Stimulated activated CD4-positive, alpha-beta T cell treated with anti-CD3 and anti-CD28 coated beads, Interleukin-1b, Interleukin-23, amount 100 ng/mL, for 24 hours (primary cell): ENCODE data around the gene UBE2B.
"Not testable (repeated sequence)": the region's sequence is repeated elsewhere in the genome, so short reads cannot be mapped to it uniquely, and the experiment has no call there.

Experiments
- DNase-seq, 4 experiments: peaks; one replicate each; pipeline ENCODE4 v3.0.0-alpha.2; 2020; ENCODE audit warnings: low read depth in 4 of 4, low spot score in 1 of 4

Gene UBE2B

GRCh38 chr5:134398609-134399155 lies 27.3 kb downstream of the UBE2B start:
- no peak for DNase-seq

DNA sequence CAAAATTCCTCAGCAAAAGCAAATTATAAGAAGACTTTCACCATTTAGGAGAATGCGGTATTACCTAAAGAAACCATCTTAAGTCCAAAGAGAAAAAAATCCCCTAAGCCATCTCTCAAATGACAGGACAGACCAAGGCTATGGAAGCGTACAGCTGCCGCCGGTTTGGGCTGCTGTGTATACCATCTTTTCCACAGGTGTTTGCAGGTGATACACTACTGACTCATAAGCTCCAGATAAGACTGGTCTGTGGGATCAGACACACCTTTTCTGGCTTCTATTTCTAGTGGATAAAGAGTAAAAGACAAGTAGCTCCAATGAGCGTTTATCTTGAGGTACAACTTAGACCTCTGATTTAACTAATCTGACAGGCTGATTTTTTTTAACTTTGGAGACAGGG lies 32.6 kb downstream of the UBE2B start:
- DNase-seq = no peak

DNA sequence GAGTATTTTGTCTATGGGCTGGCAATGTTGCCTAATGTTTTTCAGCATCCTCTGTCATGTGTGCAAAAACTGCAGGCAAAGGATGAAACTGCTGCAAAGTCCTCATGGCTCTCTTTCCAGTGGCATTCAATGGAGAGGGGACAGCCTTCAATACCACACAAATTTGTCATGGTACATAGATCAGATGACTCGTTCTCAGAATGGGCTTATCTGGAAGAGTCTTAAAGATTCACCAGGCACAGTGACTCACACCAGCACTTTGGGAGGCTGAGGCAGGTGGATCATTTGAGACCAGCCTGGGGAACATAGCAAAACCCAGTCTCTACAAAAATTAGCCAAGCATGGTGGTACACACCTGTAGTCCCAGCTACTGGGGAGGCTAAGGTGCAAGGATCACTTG lies 35.0 kb downstream of the UBE2B start:
- DNase-seq = no peak

DNA sequence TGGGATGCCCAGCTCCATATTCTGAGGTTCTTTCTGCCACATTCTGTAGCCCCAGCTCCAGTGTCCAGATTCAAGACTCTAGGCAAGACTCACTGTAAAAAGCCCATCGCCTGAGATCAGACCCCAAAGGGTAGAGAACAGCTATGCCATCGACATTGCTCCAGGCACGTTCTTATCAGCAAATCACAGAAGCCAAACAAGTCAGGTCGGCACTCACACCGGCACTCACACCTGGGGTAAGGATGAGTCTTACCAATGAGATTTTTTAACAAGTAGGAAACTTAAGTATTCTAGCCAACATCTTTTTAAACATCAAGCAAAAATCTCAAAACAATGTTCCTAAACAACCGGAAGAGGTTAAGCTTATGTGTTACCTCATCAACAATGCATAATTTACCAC lies 38.0 kb downstream of the UBE2B start:
- DNase-seq = no peak

- no peak for DNase-seq
Measured at GRCh38 chr5:134410822-134411221, 39.5 kb downstream of the UBE2B start.

GRCh38 chr5:134411228-134411545 lies 39.8 kb downstream of the UBE2B start:
- no peak for DNase-seq

GRCh38 chr5:134411546-134412266 lies 40.3 kb downstream of the UBE2B start, which contains the start of gene CDKN2AIPNL:
CDKN2AIPNL (minus strand) TSS chr5:134411881; CDS start chr5:134411854, 27 bp downstream.
- DNase-seq = peak; percentile 73 to 88 (median 80)

GRCh38 chr5:134413046-134413445 lies 41.7 kb downstream of the UBE2B start:
- no peak for DNase-seq

DNA sequence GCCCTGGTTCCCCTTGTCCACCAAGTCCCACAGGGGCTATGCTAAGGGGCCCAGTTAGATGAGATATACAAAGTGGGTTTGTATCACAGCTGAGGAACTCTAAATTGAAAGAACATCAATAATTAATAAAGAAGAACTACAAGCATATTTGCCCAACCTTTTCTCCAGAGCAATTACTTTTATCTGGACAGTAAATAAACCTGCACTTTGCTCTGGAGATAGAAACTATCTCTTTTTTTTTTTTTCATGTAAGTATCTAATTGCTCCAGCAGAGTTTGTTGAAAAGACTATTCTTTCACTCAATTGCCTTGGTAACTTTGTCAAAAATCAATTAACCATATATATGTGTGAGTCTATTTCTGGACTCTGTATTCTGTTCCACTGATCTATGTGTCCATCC lies 46.3 kb downstream of the UBE2B start:
- DNase-seq = no peak

DNA sequence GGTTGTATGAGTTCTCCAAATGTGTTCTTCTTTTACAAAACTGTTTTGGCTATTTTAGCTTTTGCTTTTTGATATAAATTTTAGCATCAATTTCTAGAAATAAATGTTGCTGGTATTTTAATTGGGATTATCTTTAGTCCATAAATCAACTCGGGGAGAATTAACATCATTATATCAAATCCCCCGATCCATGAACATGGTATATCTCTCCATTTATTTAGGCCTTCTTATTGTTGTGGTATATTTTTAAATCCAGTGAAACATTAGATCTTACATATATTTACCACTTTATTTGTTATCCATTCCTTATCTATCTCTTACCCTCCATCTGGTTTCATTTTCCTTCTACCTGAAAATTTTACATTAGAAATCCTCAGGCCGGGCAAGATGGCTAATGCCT lies 47.6 kb downstream of the UBE2B start:
- DNase-seq = no peak

DNA sequence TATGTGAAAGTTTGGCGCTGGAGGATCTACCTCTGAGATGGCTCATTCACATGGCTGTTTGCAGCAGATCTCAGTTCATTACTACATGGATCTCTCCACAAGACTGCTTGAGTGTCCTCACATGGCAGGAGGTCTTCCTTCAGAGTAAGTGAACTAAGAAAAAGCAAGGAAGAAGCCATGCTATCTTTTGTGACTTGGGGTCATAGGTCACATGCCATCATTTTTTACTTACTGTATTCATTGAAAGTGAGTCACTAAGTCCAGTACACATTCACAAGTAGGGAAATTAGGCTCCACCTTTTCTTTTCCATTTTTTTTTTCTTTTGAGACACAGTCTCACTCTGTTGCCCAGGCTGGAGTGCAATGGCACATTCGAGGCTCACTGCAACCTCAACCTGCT lies 49.0 kb downstream of the UBE2B start:
- DNase-seq = no peak

DNA sequence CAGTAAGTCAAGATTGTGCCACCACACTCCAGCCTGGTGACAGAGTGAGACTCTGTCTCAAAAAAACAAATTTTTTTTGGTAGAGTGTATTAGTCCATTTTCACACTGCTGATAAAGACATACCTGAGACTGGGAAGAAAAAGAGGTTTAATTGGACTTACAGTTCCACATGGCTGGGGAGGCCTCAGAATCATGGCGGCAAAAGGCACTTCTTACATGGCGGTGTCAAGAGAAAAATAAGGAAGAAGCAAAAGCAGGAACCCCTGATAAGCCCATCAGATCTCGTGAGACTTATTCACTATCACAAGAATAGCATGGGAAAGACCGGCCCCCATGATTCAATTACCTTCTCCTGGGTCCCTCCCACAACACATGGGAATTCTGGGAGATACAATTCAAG lies 49.7 kb downstream of the UBE2B start:
- not testable (repeated sequence) for DNase-seq

DNA sequence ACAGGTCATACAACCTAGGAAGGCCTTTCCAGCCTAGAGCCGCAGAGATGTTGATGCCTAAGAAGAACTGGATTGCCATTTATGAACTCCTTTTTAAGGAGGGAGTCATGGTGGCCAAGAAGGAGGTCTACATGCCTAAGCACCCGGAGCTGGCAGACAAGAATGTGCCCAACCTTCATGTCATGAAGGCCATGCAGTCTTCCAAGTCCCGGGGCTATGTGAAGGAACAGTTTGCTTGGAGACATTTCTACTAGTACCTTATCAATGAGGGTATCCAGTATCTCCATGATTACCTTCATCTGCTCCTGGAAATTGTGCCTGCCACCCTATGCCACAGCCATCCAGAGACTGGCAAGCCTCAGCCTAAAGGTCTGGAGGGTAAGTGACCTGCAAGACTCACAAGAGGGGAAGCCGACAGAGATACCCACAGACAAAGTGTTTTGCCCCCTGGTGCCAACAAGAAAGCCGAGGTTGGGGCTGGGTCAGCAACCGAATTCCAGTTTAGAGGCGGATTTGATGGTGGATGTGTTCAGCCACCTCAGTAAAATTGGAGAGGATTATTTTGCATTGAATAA lies 51.5 kb downstream of the UBE2B start:
- no peak for DNase-seq

DNA sequence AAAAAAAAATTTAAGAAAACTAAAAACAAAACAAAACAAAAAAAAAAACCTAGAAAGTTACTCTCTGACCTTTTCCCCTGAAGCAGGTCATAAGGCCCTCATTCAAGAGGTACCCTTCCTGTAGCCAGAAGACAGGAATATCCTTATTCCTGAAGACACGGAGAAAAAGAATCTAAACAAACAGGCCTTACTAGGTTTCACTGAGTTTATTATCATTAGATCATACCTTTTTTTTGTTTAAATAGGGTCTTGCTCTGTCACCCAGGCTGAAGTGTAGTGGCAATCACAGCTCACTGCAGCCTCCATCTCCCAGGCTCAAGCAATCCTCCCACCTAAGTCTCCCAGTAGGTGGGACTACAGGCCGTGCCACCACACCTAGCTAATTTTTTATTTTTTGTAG lies 52.0 kb downstream of the UBE2B start:
- no peak for DNase-seq

GRCh38 chr5:134426361-134426760 lies 55.0 kb downstream of the UBE2B start:
- no peak for DNase-seq

DNA sequence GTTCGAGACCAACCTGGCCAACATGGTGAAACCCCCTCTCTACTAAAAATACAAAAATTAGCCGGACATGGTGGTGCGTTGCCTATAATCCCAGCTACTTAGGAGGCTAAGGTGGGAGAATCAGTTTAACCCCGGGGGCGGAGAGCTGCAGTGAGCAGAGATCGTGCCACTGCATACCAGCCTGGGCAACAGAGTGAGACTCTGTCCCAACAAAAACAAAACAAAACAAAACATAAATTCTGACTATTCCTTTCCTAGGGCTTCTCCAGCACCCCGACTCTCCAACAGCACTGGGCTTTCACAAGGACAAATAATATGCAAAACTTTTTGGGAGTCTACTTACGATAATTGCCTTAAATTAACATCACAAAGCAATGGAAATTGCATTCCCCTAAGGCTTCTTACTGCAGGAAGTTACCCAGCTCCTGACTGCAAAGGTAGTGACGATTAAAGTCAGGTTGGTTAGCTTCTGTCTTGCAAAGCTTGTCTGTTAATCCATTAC lies 56.2 kb downstream of the UBE2B start:
- no peak for DNase-seq

DNA sequence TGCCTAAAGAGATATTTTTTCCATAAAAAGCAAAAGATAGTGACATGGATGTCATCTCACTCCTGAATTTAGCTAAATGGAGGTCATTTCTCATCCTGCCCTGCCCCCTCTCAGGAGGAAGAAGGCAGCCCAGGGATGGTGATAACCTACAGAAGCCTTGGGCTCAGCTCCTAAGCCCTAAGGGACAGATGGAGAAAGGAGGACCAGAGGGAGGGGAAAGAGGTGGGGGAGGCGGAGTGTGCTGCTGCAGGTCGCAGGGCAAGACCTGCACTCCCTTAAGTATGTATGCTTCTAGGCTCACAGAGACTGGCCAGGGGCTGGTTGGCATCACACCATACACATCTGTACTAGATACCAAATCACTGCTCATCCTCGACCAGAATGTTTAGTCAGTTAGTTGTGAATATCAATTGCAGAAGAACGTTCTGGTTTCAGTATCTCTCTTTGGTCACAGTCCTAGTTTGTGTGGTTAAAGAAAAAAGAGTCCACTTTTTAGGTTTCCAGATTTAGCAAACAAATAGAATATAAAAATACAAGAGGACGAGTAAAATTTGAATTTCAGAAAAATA lies 58.7 kb downstream of the UBE2B start:
- DNase-seq = no peak

DNA sequence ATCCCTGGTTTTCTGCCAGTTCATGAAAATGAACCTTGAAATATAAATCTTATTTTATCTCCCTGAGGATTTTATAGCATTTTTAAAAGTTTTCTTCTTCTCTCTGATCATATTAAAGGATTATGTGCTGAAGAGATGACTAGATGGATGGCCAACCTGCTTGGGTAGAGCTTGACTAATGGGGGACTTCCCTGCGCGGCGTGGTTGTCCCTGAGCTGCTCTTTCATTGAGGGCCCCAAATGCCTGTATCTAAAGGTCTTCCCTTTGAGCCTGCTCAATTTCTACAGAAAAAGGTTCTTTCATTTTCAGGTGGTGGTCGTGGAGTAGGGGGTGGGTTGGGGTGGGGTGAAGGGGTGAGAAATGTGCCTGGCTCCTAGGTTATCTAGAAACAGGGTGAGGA lies 60.8 kb downstream of the UBE2B start:
- DNase-seq = no peak

DNA sequence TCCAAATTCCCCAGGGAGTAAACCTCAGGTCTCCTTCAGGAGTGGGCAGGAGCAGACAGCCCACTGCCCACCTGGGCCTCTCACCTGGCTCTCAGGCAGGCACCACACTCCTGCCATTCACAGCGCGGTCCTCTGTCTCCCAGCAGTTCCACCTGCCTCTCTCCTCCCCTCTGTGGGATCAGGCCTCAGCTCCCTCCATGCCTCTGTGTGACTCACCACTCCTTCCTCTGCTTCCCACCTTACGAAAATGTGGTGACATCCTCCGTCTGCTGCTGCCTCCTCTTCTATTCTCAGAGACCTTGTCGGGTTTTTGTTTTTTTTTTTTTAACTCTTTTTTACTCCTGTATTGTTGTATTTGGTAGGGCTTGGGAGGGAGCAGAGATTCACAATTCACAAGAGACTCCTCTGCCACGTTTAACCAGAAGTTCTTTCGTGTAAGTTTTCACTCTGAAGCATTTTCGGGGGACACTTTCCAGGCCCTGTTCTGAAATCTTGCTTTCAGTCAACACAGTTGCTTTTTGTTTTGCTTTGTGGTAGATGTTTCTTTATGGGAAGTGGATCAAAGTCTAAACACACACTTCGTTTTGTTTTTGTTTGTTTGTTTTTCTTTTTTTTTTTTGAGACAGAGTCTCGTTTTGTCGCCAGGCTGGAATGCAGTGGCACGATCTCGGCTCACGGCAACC lies 61.4 kb downstream of the UBE2B start:
- no peak for DNase-seq

DNA sequence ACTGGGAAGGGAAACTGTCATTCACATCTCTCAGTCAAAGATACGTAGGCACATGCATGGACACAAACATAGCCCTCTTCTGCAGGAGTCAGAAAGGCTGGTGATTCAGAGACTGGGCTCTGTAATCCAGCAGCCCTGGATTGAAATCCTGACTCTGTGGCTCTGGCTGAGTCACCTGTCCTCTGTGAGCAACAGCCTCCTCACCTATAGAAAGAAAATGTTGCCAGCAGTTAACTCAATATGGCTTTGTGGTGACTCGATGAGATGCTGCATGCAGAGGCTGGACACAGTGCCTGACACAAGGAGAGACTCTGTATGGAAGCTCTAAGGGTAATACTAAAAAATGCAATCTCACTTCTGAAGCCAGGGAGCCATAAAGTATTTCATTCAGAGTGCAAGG lies 64.2 kb downstream of the UBE2B start:
- DNase-seq = no peak

- peak in 2 of 4 experiments; percentile 4 to 28 for DNase-seq
Measured at GRCh38 chr5:134436523-134437339, 65.4 kb downstream of the UBE2B start.
